Retinal pigment epithelial cell (primary cell): Measurements from ENCODE around the gene TMEM115.
"Not testable (repeated sequence)": the region's sequence is repeated elsewhere in the genome, so short reads cannot be mapped to it uniquely, and the experiment has no call there.

Experiments
- DNase-seq: peaks from one replicate; pipeline ENCODE4 v3.0.0-alpha.2; 2010; ENCODE audit warnings: low read depth
- H3K4me3 ChIP-seq: 2 replicates; pipeline ENCODE4 v1.5.1; 2011; ENCODE audit warnings: mild to moderate bottlenecking, low read length, control low read depth, moderate library complexity
- TF ChIP-seq, protein P1 (sequence below): conservative IDR thresholded peaks from 2 replicates; pipeline ENCODE4 v1.5.1; 2011; ENCODE audit warnings: low read depth, low read length, control low read depth, inconsistent platforms

Gene TMEM115

DNA sequence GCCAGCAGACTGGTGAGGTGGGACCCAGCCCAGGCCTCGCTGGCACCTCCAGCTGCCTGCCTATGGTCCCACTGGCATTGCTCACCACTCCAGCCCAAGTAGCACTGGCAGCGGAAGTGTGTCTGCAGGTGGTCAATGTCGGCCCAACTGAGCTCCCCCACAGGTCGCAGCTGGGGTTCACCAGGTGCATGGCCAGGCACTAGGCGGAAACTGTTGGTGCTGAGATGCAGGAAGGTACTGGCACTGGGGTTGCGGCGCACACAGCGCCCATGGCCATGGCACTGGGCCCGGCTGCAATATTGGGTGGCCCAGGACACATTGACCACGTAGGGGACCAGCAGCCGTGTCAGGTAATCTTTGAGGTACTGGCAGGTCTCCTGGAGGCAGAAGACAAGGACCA lies 41.2 kb downstream of the TMEM115 start:
- H3K4me3 ChIP-seq = no peak overlapping the region
- TF ChIP-seq, protein P1, sequence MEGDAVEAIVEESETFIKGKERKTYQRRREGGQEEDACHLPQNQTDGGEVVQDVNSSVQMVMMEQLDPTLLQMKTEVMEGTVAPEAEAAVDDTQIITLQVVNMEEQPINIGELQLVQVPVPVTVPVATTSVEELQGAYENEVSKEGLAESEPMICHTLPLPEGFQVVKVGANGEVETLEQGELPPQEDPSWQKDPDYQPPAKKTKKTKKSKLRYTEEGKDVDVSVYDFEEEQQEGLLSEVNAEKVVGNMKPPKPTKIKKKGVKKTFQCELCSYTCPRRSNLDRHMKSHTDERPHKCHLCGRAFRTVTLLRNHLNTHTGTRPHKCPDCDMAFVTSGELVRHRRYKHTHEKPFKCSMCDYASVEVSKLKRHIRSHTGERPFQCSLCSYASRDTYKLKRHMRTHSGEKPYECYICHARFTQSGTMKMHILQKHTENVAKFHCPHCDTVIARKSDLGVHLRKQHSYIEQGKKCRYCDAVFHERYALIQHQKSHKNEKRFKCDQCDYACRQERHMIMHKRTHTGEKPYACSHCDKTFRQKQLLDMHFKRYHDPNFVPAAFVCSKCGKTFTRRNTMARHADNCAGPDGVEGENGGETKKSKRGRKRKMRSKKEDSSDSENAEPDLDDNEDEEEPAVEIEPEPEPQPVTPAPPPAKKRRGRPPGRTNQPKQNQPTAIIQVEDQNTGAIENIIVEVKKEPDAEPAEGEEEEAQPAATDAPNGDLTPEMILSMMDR = no peak
- DNase-seq = no peak

DNA sequence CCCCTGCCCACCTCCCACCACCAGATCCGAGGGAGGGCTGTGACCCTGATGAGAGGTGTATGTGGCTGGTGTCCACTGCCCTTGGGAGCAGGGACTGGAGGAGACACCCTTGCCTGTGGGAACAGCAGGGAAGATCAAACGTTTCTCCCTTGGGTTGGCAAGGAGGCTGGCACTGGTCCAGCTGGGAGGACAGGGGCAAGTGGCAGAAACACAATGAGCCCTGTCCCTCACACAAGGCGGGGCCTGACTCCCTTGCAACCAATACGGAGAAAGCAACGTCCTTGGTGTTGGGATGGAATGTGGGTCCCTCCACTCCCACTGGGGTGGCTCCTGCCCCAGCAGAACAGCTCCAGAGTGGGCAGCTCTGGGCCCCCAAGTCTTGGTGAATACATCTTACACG lies 42.0 kb downstream of the TMEM115 start:
- TF ChIP-seq, protein P1 = no peak
- no peak for DNase-seq
- no peak overlapping the region for H3K4me3 ChIP-seq

DNA sequence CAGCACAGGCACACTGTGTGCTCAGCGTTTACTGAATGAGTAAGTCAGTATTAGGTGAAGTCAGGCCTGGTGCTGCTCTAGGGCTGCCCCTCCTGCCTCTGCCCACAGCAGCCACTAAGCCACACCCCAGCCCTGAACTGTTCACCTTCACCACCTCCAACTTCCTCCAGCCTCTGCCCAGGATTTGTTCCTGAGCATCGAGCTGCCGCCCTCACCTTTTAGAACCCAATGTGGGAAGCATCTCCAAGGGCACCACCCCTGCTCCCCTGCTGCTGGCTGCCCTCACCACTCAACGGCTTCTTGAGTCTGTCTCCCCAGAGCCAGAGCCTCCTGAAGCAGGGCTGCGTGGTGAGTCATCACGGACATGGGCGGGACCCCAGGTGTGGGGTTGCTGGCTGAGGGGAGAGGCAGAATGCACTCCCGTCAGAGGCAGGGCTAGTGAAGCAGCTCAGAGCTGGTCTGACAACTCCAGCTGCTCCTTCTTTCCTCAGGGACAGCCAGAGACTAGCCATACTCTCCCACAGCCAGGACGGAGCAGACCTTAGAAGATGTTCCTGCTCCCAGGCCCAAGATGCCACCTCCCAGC lies 42.6 kb downstream of the TMEM115 start:
- no peak overlapping the region for H3K4me3 ChIP-seq
- DNase-seq = no peak
- TF ChIP-seq, protein P1 = no peak

DNA sequence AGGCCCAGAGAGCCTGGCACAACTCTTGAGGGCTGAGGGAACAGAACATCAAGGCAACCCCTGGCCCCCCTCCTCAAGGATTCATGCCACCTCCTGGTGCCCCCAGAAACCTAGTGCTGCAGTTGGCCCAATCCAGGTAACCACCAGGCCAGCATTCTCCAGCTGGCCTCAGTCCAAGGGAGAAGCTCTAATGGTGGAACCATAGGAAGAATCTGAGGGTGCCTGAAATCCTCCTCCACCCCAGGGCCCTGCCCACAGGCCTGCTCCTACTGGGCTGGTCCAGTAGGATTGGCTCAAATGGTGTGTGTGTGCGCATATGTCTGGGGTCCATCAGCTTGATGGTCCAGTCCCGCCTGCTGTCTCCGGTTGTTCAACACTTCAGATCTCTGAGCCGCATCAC lies 44.5 kb downstream of the TMEM115 start:
- TF ChIP-seq, protein P1 = no peak
- no peak for DNase-seq

DNA sequence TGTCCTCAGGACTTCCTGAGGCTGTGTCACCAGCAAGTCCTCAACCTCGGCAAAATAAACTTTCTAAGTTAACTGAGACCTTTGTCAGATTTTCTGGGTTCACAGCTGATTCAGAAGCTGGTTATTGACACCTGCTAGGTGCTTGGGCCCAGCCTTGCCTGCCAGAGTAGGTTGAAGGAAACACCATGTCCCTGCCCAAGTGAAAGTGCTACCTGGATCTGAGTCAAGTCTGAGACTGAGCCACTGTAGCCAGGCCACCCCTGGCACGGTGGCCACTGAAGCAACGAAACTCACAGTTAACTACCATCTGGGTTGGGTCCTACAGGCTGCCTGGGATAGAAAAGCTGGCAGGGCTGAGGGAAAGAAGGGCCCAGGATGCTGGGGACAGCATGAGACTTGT lies 45.0 kb downstream of the TMEM115 start:
- H3K4me3 ChIP-seq = no peak overlapping the region
- TF ChIP-seq, protein P1 = no peak
- no peak for DNase-seq

More for the DNA sequence above, 44.5 kb downstream of the TMEM115 start:
- H3K4me3 ChIP-seq = no peak overlapping the region

DNA sequence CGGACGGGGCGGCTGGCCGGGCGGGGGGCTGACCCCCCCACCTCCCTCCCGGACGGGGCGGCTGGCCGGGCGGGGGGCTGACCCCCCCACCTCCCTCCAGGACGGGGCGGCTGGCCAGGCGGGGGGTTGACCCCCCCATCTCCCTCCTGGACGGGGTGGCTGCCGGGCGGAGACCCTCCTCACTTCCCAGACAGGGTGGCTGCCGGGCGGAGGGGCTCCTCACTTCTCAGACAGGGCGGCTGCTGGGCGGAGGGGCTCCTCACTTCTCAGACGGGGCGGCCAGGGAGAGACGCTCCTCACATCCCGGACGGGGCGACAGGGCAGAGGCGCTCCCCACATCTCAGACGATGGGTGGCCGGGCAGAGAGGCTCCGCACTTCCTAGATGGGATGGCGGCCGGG lies 47.3 kb downstream of the TMEM115 start:
- not testable (repeated sequence) for H3K4me3 ChIP-seq, DNase-seq
